ENCODE measurements around the gene RSPO4. TPM values are rescaled to one million over a fixed set of nuclear protein-coding genes. Genes with fewer than 3 reads are reported as not detected.
A peak's percentile ranks its signal among the peaks of the same experiment; 100 is the strongest.
"Not testable (repeated sequence)": the region's sequence is repeated elsewhere in the genome, so short reads cannot be mapped to it uniquely, and the experiment has no call there.

Gene RSPO4
- 3.7 TPM for polyA plus RNA-seq (2013, experiment 1 of 2)
- polyA plus RNA-seq (2013, experiment 2 of 2): 3.9 TPM

DNA sequence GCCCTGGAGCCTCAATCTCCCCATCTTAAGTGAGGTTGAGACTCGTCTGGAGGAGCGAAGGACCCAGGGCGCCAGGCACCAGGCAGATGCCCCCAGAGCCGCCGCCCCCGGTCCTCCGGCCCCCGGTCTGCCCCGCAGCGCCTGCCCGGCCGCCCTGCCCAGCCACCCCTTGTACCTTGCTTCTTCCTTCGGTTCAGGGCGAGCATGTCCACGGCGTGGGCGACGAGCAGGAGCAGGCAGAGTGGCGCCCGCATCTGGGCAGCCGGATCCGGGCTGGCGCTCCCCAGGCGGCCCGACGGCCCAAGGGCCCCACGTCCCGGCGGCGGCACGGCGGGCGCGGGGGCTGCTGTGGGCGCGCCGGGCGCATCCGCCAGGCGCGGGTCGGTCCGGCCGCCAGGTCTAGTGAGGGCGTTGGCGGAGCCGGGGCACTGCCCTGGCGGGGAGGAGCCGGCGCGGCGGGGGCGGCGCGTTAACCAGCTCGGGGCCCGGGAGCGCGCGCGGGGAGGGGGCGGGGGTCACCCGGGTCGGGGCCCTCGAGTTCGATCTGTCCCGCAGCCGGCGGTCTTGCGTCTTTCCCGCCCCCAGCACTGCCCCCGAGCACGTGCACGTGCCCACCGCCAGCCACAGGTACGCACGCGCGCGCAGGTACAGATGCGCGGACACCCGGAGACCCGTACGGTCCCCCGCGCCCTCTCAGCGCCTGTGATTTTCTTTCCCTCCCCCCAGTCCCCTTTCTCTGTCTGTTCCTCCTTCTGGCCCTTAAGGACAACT is at the start of gene RSPO4:
RSPO4 (minus strand) TSS at position 401 of the 771 bp plus-strand sequence; CDS start at position 254, 147 bp downstream.
- H3K36me3 ChIP-seq (ENCODE audit: insufficient read depth, low read length): no peaks in the 10 kb centered on the region
- WGBS: 1% methylated on average over 88 of the region's 88 CpGs
- peaks cover 5% of the 10 kb centered on the region; the same call in 1 of the 2 replicates for H3K4me1 ChIP-seq (ENCODE audit: insufficient read depth, low read length)
- no peak within 1 kb of the TSS for H3K27ac ChIP-seq (ENCODE audit: low read depth, low read length)
- H3K9me3 ChIP-seq (ENCODE audit: insufficient read depth, low read depth, low read length): no peaks in the 10 kb centered on the region
- H3K4me3 ChIP-seq (ENCODE audit: low read length): peak within 1 kb of the TSS; percentile 65
- peak within 1 kb of the TSS; percentile 70 for H3K9ac ChIP-seq (ENCODE audit: low read depth, low read length)
- H3K27me3 ChIP-seq (ENCODE audit: insufficient read depth, low read length): peaks cover 31% of the 10 kb centered on the region

DNA sequence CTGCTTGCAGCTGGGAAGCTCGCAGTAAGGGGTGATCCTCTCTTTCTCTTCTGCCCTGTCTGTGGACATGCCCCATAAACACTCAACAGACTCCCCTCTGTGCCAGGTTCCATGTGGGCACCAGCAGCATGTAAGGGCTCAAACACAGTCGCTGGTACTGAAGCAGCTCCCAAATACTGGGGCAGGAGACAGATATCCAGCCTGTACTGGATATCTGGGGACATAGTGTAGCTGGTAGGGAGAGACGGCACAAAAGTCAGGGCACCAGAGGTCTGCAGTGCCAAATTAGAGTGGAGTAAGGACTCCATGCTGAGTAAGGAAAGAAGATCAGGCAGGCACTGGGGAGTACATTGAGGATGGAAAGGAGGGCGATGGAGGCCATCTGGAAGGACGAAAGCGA is 48.3 kb upstream of the RSPO4 start:
- Histone ChIP-seq H3K36me3 (ENCODE audit: insufficient read depth, low read length) (no peaks in the 10 kb centered on the region), H3K27ac (ENCODE audit: low read depth, low read length) (no peak overlapping the region), H3K4me3 (ENCODE audit: low read length) (no peak overlapping the region), H3K9me3 (ENCODE audit: insufficient read depth, low read depth, low read length) (no peaks in the 10 kb centered on the region), H3K4me1 (ENCODE audit: insufficient read depth, low read length) (no peaks in the 10 kb centered on the region), H3K27me3 (ENCODE audit: insufficient read depth, low read length) (no peaks in the 10 kb centered on the region), H3K9ac (ENCODE audit: low read depth, low read length) (no peak overlapping the region)
- WGBS: 90% methylated on average over 6 of the region's 6 CpGs

DNA sequence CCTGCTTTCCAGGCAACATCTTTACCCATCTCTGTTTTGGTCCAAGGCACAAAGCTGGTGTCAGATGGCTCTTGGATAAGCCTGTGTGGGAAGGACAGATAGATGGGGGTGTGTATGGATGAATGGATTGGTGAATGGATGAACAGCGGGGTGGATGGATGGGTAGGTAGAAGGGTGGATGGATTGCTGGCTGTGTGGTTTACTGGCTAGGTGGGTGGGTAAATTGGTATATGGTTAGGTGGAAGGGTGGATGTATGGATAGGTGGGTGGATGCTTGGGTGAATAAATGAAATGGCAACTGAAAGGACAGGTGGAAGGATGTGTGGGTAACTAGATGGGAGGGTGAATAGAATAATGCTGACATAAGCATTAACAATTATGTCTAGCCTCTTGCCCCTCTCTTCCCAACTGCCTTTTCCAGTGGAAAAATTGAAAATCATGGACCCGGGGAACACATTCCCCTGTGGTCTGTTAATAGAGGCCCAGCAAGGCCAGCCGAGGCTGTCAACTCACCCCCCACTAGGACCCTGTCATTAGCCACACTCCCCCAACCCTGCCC is 43.8 kb upstream of the RSPO4 start:
- H3K27me3 ChIP-seq (ENCODE audit: insufficient read depth, low read length): no peaks in the 10 kb centered on the region
- no peak overlapping the region for H3K27ac ChIP-seq (ENCODE audit: low read depth, low read length)
- WGBS: 93% methylated on average over 3 of the region's 3 CpGs
- no peak overlapping the region for H3K9ac ChIP-seq (ENCODE audit: low read depth, low read length)
- H3K4me1 ChIP-seq (ENCODE audit: insufficient read depth, low read length): no peaks in the 10 kb centered on the region
- no peaks in the 10 kb centered on the region for H3K9me3 ChIP-seq (ENCODE audit: insufficient read depth, low read depth, low read length)
- H3K36me3 ChIP-seq (ENCODE audit: insufficient read depth, low read length): no peaks in the 10 kb centered on the region
- no peak overlapping the region for H3K4me3 ChIP-seq (ENCODE audit: low read length)

DNA sequence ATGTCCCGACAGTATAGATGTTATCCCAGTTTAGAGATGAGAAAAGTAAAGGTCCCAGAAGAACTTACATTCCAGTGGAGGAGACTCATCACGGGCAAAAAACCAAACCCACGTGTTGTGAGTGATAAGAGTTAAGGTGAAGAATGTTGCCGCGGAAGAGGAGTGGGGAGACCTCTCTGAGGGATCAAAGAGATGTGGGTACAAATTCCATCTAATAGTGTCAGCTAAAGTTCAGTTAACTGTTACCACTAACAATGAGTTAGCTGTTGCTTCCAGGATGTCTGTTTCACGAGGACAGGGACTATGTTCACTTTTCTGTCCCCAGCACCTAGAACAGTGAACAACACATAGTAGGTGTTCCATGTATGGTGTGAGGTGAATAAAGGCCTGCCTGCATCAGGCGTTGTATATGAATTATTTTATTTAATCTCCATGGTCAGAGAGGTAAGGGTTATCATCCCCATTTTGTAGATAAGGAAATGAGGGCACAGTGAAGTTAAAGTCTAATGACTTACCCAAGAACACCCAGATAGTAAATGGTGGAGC is 39.8 kb upstream of the RSPO4 start:
- Histone ChIP-seq H3K4me1 (ENCODE audit: insufficient read depth, low read length) (no peaks in the 10 kb centered on the region), H3K27me3 (ENCODE audit: insufficient read depth, low read length) (no peaks in the 10 kb centered on the region), H3K27ac (ENCODE audit: low read depth, low read length) (no peak overlapping the region), H3K9me3 (ENCODE audit: insufficient read depth, low read depth, low read length) (no peaks in the 10 kb centered on the region), H3K36me3 (ENCODE audit: insufficient read depth, low read length) (no peaks in the 10 kb centered on the region), H3K9ac (ENCODE audit: low read depth, low read length) (no peak overlapping the region), H3K4me3 (ENCODE audit: low read length) (no peak overlapping the region)
- WGBS: 89% methylated on average over 7 of the region's 7 CpGs

DNA sequence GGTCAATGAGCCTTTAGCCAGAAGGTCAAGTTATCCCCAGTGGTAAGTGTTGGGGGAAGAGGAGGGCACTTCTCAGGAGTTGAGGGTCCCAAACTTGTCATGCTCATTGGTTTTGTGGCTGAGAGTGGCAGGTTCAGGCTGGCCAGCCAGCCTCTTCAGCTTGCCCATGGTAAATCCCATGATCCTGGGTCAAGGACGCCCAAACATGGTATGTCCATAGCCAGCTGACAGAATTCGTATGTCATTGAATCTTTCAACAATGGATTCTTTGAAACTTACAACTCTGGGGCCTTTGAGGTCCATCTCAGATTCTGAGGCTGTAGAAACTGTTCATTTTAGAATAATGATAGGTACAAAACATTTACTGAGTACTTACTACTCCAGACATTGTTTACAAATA is 36.1 kb upstream of the RSPO4 start:
- Histone ChIP-seq H3K27me3 (ENCODE audit: insufficient read depth, low read length) (no peaks in the 10 kb centered on the region), H3K27ac (ENCODE audit: low read depth, low read length) (no peak overlapping the region), H3K4me1 (ENCODE audit: insufficient read depth, low read length) (no peaks in the 10 kb centered on the region), H3K4me3 (ENCODE audit: low read length) (no peak overlapping the region), H3K9ac (ENCODE audit: low read depth, low read length) (no peak overlapping the region), H3K9me3 (ENCODE audit: insufficient read depth, low read depth, low read length) (no peaks in the 10 kb centered on the region), H3K36me3 (ENCODE audit: insufficient read depth, low read length) (no peaks in the 10 kb centered on the region)
- 95% methylated on average over 2 of the region's 2 CpGs for WGBS

DNA sequence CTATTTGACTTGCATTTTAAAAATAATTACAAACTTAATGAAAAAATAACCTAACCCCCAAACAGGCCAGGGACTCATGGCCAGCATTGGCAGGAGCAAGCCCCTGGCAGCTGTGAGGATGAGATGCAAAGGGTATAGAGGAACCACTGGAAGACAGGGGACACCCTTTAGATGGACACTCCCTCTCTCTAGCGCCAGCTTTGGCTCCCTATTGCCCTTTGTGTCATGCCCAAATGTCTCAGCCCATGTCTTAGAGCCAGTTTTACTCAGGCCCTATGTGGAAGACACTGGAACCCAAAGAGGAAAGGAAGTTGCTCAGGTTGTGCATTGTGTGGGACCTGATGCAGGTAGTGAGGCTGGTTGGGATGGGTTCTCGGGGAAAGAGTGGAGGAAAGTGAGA is 34.9 kb upstream of the RSPO4 start:
- H3K27ac ChIP-seq (ENCODE audit: low read depth, low read length): no peak overlapping the region
- WGBS: 92% methylated on average over 2 of the region's 2 CpGs
- H3K9me3 ChIP-seq (ENCODE audit: insufficient read depth, low read depth, low read length): no peaks in the 10 kb centered on the region
- H3K4me3 ChIP-seq (ENCODE audit: low read length): no peak overlapping the region
- no peaks in the 10 kb centered on the region for H3K4me1 ChIP-seq (ENCODE audit: insufficient read depth, low read length)
- H3K9ac ChIP-seq (ENCODE audit: low read depth, low read length): no peak overlapping the region
- H3K27me3 ChIP-seq (ENCODE audit: insufficient read depth, low read length): no peaks in the 10 kb centered on the region
- no peaks in the 10 kb centered on the region for H3K36me3 ChIP-seq (ENCODE audit: insufficient read depth, low read length)

DNA sequence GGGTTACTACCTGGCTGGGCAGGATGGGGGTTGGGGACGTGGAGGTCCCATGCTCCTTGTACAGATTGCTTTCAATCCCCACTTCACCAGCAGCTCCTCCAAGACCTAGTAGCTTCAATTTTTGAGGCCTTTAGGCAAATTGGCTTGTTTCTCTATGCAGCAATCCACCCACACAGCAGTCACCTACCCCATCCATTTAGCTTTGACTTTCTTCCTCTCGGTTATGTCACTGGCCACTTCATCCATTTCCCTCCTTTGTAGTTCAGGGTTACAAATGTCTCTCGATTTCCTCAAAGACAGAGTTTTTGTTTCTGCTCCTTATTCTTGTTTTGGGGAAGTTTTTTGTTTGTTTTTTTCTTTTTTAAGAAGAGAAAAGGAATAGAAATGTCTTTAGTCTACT is 33.4 kb upstream of the RSPO4 start:
- Histone ChIP-seq H3K36me3 (ENCODE audit: insufficient read depth, low read length) (no peaks in the 10 kb centered on the region), H3K27me3 (ENCODE audit: insufficient read depth, low read length) (no peaks in the 10 kb centered on the region), H3K9me3 (ENCODE audit: insufficient read depth, low read depth, low read length) (no peaks in the 10 kb centered on the region), H3K27ac (ENCODE audit: low read depth, low read length) (no peak overlapping the region), H3K4me3 (ENCODE audit: low read length) (no peak overlapping the region), H3K4me1 (ENCODE audit: insufficient read depth, low read length) (no peaks in the 10 kb centered on the region), H3K9ac (ENCODE audit: low read depth, low read length) (no peak overlapping the region)
- WGBS: 89% methylated on average over 3 of the region's 3 CpGs

DNA sequence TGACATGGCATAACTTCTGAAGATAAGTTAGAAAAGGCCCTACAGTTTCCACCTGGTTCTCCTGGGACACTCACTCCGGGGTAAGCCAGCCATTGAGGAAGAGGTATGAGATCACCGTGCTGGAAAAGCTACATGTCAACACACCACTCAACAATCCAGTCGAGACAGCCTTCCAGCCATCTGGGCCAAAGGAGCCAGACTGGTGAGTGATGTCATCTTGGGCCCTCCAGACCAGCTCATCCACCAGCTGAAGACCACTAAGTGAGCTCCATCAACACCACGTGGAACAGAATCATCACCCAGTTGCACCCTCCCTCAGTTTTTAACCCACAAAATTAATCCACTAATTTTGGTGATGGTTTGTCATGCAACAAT is 32.3 kb upstream of the RSPO4 start:
- Histone ChIP-seq H3K9ac (ENCODE audit: low read depth, low read length) (no peak overlapping the region), H3K4me3 (ENCODE audit: low read length) (no peak overlapping the region), H3K36me3 (ENCODE audit: insufficient read depth, low read length) (no peaks in the 10 kb centered on the region), H3K9me3 (ENCODE audit: insufficient read depth, low read depth, low read length) (no peaks in the 10 kb centered on the region), H3K4me1 (ENCODE audit: insufficient read depth, low read length) (no peaks in the 10 kb centered on the region), H3K27ac (ENCODE audit: low read depth, low read length) (no peak overlapping the region), H3K27me3 (ENCODE audit: insufficient read depth, low read length) (no peaks in the 10 kb centered on the region)
- 92% methylated on average over 4 of the region's 4 CpGs for WGBS

DNA sequence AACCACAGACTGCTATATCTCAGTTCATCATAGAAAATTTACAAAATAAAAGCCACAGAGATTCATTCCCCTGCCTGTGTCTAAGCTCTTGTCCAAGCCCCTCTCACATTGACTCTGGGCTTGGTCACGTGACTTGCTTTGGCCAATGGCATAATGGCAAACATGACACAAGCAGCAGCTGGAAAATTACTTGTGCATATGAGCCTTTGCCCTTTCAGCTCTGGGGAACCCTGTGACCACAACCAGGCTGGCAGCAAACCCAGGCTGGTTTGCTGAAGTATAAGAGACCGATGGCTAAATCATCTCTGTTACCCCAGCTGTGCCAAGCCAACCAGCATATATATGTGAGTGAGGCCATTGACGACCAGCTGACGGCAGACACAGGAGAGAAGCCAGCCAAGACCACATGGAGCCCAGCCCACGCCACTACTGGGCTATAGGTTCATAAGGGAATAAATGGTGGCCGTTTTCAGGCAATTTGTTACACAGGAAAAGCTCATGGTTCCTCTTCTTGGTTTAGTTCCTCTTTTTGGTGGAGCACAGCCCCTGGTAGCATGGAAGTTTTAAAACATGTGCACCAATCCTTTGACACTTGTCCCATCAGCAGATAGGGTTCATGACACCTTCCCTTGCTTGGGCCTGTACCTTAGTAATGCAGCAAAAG is 31.8 kb upstream of the RSPO4 start:
- 90% methylated on average over 6 of the region's 6 CpGs for WGBS

DNA sequence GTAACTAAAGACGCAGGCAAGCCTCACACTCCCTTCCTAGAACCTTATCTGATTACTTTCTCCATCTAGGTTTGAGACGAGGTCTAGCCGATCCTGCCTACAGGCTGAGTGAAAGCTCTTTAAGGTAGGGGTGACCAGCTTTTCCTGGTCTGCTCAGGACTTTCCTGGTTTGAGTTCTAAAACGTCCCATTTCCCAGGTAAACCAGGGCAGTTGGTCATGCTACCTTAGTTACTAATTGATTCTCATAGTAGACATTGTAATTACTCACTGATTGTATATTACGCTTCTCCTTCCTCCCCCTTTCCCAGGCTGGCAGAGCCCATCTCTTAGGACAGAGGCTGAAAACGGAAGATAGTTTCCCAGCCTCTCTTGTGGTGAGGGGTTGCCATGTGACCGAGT is 27.9 kb upstream of the RSPO4 start:
- Histone ChIP-seq H3K36me3 (ENCODE audit: insufficient read depth, low read length) (no peaks in the 10 kb centered on the region), H3K4me3 (ENCODE audit: low read length) (no peak overlapping the region), H3K9me3 (ENCODE audit: insufficient read depth, low read depth, low read length) (no peaks in the 10 kb centered on the region), H3K27me3 (ENCODE audit: insufficient read depth, low read length) (no peaks in the 10 kb centered on the region), H3K9ac (ENCODE audit: low read depth, low read length) (no peak overlapping the region), H3K27ac (ENCODE audit: low read depth, low read length) (no peak overlapping the region), H3K4me1 (ENCODE audit: insufficient read depth, low read length) (no peaks in the 10 kb centered on the region)
- WGBS: 89% methylated on average over 4 of the region's 7 CpGs

More for the DNA sequence above, 31.8 kb upstream of the RSPO4 start:
- H3K4me1 ChIP-seq (ENCODE audit: insufficient read depth, low read length): no peaks in the 10 kb centered on the region
- no peak overlapping the region for H3K4me3 ChIP-seq (ENCODE audit: low read length)
- no peaks in the 10 kb centered on the region for H3K36me3 ChIP-seq (ENCODE audit: insufficient read depth, low read length)
- no peak overlapping the region for H3K9ac ChIP-seq (ENCODE audit: low read depth, low read length)
- H3K9me3 ChIP-seq (ENCODE audit: insufficient read depth, low read depth, low read length): no peaks in the 10 kb centered on the region
- H3K27ac ChIP-seq (ENCODE audit: low read depth, low read length): no peak overlapping the region
- no peaks in the 10 kb centered on the region for H3K27me3 ChIP-seq (ENCODE audit: insufficient read depth, low read length)

DNA sequence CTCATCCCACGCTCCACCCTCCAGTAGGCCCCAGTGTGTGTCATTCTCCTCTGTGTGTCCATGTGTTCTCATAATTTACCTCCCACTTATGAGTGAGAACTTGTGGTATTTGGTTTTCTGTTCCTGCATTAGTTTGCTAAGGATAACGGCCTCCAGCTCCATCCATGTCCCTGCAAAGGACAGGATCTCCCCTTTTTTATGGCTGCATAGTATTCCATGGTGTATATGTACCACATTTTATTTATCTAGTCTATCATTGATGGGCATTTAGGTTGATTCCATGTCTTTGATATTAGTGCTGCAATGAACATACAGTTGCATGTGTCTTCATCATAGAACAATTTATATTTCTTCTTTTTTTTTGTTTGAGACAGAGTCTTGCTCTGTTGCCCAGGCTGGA is 24.1 kb upstream of the RSPO4 start:
- H3K27ac ChIP-seq (ENCODE audit: low read depth, low read length); H3K36me3 ChIP-seq (ENCODE audit: insufficient read depth, low read length); H3K9me3 ChIP-seq (ENCODE audit: insufficient read depth, low read depth, low read length); H3K4me3 ChIP-seq (ENCODE audit: low read length); H3K9ac ChIP-seq (ENCODE audit: low read depth, low read length); H3K4me1 ChIP-seq (ENCODE audit: insufficient read depth, low read length); H3K27me3 ChIP-seq (ENCODE audit: insufficient read depth, low read length): not testable (repeated sequence)
- WGBS: 100% methylated on average over 2 of the region's 2 CpGs

All from HUES64 (cell line).